ENCODE data around the gene CCBE1. TPM values are rescaled to one million over a fixed set of nuclear protein-coding genes. Genes with fewer than 3 reads are reported as not detected.

The CCBE1 gene
- total and polyA plus RNA-seq, 12 donors: 0.24 to 10.3 (median 1.3) TPM

DNA sequence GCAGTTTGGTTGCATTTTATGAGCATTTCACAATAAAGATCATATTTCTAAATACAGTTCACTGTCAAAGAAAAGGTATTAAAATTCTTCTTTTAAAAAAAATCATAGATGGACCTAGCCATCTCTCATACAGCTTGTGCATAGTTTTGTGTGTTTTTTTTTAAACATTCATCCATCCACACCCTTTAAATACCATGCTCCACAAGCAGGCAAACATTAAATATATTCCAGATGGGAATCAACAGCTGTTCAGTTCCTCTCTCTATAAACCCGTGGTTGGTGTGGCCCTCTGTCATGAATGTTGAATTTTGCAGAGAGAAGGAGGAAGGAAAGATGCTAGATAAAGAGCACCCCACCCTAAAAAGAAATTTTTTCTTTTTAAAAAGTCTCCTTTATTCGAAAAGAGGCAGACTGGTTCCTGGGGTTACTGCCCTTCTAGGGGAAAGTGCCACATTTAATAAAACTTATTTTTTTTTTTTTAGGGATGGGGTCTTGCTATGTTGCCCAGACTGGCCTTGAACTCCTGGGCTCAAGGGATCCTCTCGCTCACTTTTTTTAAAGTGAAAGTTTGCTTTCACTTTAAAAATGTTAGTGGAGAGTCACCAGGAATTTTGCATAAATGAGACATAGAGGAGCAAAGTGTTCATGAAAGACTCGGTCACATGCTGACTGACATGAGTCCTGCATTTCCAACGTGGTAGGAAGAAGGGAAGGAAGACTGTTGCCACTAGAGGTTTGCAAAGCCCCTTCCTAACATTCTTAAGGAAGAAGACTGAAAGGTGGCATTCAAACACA lies 264.2 kb downstream of the CCBE1 start:
- no peak for DNase-seq
- intact Hi-C loops (cut with DNase I): no loop called here
- ATAC-seq: no peak
- 55 to 60% methylated on average over 5 of the region's 5 CpGs for WGBS, 2 donors
- H3K4me3 ChIP-seq: no peak overlapping the region
- H3K27ac ChIP-seq: no peak overlapping the region
- H3K27me3 ChIP-seq: peaks cover 0 to 6% (median 0%) of the 10 kb centered on the region in 7 donors
- H3K36me3 ChIP-seq: no peaks in the 10 kb centered on the region
- H3K9me3 ChIP-seq: no peaks in the 10 kb centered on the region
- H3K4me1 ChIP-seq: no peaks in the 10 kb centered on the region
- no peak for TF ChIP-seq CTCF (IDR thresholded peaks at IDR 0.05)

- Histone ChIP-seq H3K4me3 (no peak overlapping the region), H3K4me1 (no peaks in the 10 kb centered on the region), H3K27me3 (peaks cover 0 to 4% (median 0%) of the 10 kb centered on the region in 7 donors), H3K9me3 (no peaks in the 10 kb centered on the region), H3K27ac (no peak overlapping the region), H3K36me3 (no peaks in the 10 kb centered on the region)
- 54 to 60% methylated on average over 1 of the region's 1 CpG for WGBS, 2 donors
- DNase-seq: no peak
- ATAC-seq: no peak
- TF ChIP-seq CTCF (IDR thresholded peaks at IDR 0.05): no peak
- intact Hi-C loops (cut with DNase I): no loop called here
These were observed 266.1 kb downstream of the CCBE1 start for GRCh38 chr18:59431131-59431530.

GRCh38 chr18:59429608-59430007 lies 267.6 kb downstream of the CCBE1 start:
- H3K4me1 ChIP-seq: no peaks in the 10 kb centered on the region
- no peak overlapping the region for H3K27ac ChIP-seq
- no peaks in the 10 kb centered on the region for H3K9me3 ChIP-seq
- no peak overlapping the region for H3K4me3 ChIP-seq
- intact Hi-C loops (cut with DNase I): no loop called here
- no peak for TF ChIP-seq CTCF (IDR thresholded peaks at IDR 0.05)
- DNase-seq: no peak
- H3K36me3 ChIP-seq: no peaks in the 10 kb centered on the region
- ATAC-seq: no peak
- WGBS, 2 donors: 74 to 83% methylated on average over 7 of the region's 7 CpGs
- H3K27me3 ChIP-seq: peaks cover 0 to 4% (median 0%) of the 10 kb centered on the region in 7 donors

GRCh38 chr18:59428018-59428417 lies 269.2 kb downstream of the CCBE1 start:
- intact Hi-C loops (cut with DNase I): no loop called here
- H3K4me1 ChIP-seq: no peaks in the 10 kb centered on the region
- no peak overlapping the region for H3K4me3 ChIP-seq
- H3K9me3 ChIP-seq: no peaks in the 10 kb centered on the region
- H3K36me3 ChIP-seq: no peaks in the 10 kb centered on the region
- ATAC-seq (peak in 5 of 8 donors; percentile 39 to 79 (median 69)), DNase-seq (peak in 1 of 2 donors; percentile 10)
- TF ChIP-seq CTCF (IDR thresholded peaks at IDR 0.05): no peak
- no peak overlapping the region for H3K27ac ChIP-seq
- H3K27me3 ChIP-seq: no peaks in the 10 kb centered on the region
- 46 to 53% methylated on average over 1 of the region's 1 CpG for WGBS, 2 donors
